ENCODE data around the gene ADARB2. TPM values are rescaled to one million over a fixed set of nuclear protein-coding genes. Genes with fewer than 3 reads are reported as not detected.

ADARB2 gene
- polyA plus RNA-seq, 1 of the 3 experiments (the other 2 are of a cell fraction), result not detected

DNA sequence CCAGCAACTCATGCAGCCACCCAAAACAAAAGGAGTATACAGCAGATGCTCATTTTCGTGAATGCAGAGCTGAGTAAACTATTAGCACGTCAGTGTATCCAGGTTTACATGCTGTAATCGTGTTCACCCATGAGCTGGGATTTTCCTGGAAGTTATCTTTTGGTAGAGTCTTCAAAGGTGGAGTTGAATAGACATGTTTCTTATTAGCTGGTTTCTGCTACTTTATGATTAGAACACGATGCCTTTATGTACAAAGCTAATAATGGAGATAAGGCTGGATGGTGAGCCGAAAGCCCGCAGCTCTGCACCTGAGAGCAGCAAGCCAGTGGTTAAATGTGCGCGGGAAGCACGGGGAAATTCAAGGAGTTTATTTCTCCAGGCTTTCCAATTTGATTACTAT lies 123.8 kb downstream of the ADARB2 start:
- H3K27me3 ChIP-seq (ENCODE audit: insufficient read depth), result no peaks in the 10 kb centered on the region
- WGBS (ENCODE audit: low lambda C conversion rate), result 41% methylated on average over 9 of the region's 9 CpGs
- H3K9ac ChIP-seq, result no peak overlapping the region
- no peaks in the 10 kb centered on the region for H4K20me1 ChIP-seq (ENCODE audit: insufficient read depth)
- H3K4me1 ChIP-seq (ENCODE audit: control insufficient read depth in 1 of 2, insufficient read depth in 2 of 2, low read depth in 1 of 2, low read length in 1 of 2), result peaks cover 0 to 5% of the 10 kb centered on the region in 2 experiments; a peak in 2 of 4 replicates
- no peaks in the 10 kb centered on the region for H3F3A ChIP-seq (replicated peaks; ENCODE audit: insufficient read depth)
- peaks cover 5% of the 10 kb centered on the region; the same call in 1 of the 2 replicates for H3K9me3 ChIP-seq
- no peak overlapping the region for H3K27ac ChIP-seq (ENCODE audit: low read depth in 2 of 2, low read length in 1 of 2)
- ChIA-PET POLR2A (no interaction called here), CTCF (interaction anchor here (1.1 kb wide), 2 partner anchors 10 to 15 kb away, joined by 3 read pairs; no protein-coding TSS in a partner anchor)
- no peak overlapping the region for H3K4me3 ChIP-seq (ENCODE audit: low read depth in 2 of 2, low read length in 1 of 2)
- H3K36me3 ChIP-seq (replicated peaks in 1 of 2; ENCODE audit: control insufficient read depth in 1 of 2, insufficient read depth in 2 of 2, low read length in 1 of 2), result no peaks in the 10 kb centered on the region
- no peak for DNase-seq
- no peak overlapping the region for H2AFZ ChIP-seq (ENCODE audit: low read depth)
- no peaks in the 10 kb centered on the region for H3K79me2 ChIP-seq (ENCODE audit: insufficient read depth)
- no peaks in the 10 kb centered on the region for H3K9me2 ChIP-seq
- H3K4me2 ChIP-seq, result no peak overlapping the region
- TF ChIP-seq NFIC (IDR thresholded peaks at IDR 0.05; ENCODE audit: borderline replicate concordance) (no peak), FOXJ3 (CRISPR knock-in tag; IDR thresholded peaks at IDR 0.05) (no peak), TAF1 (IDR thresholded peaks at IDR 0.05; ENCODE audit: borderline replicate concordance, low read depth, low read length) (no peak)
- TF ChIP-seq, protein P1, sequence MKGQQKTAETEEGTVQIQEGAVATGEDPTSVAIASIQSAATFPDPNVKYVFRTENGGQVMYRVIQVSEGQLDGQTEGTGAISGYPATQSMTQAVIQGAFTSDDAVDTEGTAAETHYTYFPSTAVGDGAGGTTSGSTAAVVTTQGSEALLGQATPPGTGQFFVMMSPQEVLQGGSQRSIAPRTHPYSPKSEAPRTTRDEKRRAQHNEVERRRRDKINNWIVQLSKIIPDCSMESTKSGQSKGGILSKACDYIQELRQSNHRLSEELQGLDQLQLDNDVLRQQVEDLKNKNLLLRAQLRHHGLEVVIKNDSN (IDR thresholded peaks at IDR 0.05; ENCODE audit: borderline replicate concordance, low read depth), result no peak

DNA sequence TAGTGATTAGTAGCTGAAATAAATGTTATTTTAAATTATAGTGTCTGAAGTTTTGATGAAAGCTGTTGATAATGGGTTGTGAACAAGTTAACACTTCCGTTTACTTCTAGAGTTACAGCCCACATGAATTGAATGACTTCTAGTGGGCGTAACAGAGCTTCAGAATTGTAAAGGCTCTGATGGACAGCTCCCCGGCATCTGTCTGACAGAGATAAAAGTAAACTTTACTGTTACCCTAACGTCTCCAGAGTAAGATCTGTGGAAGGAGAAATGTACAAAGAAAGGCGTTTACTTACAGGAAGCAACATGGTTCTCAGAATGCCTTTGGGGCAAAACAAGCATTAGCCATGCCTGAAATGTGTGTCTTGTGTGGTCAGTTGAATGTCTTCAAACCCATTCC lies 124.4 kb downstream of the ADARB2 start:
- H3K27ac ChIP-seq (ENCODE audit: low read depth in 2 of 2, low read length in 1 of 2), result no peak overlapping the region
- H3K4me2 ChIP-seq, result no peak overlapping the region
- no peak for DNase-seq
- WGBS (ENCODE audit: low lambda C conversion rate), result 30% methylated on average over 5 of the region's 5 CpGs
- no peak overlapping the region for H3K9ac ChIP-seq
- no peaks in the 10 kb centered on the region for H3K79me2 ChIP-seq (ENCODE audit: insufficient read depth)
- ChIA-PET CTCF (interaction anchor here (1.1 kb wide), 2 partner anchors 9 to 16 kb away, joined by 3 read pairs; no protein-coding TSS in a partner anchor), POLR2A (no interaction called here)
- no peaks in the 10 kb centered on the region for H3K27me3 ChIP-seq (ENCODE audit: insufficient read depth)
- no peak overlapping the region for H2AFZ ChIP-seq (ENCODE audit: low read depth)
- peaks cover 0 to 5% of the 10 kb centered on the region in 2 experiments; a peak in 2 of 4 replicates for H3K4me1 ChIP-seq (ENCODE audit: control insufficient read depth in 1 of 2, insufficient read depth in 2 of 2, low read depth in 1 of 2, low read length in 1 of 2)
- no peaks in the 10 kb centered on the region for H3K36me3 ChIP-seq (replicated peaks in 1 of 2; ENCODE audit: control insufficient read depth in 1 of 2, insufficient read depth in 2 of 2, low read length in 1 of 2)
- H3F3A ChIP-seq (replicated peaks; ENCODE audit: insufficient read depth), result no peaks in the 10 kb centered on the region
- H3K9me2 ChIP-seq, result no peaks in the 10 kb centered on the region
- no peak overlapping the region for H3K4me3 ChIP-seq (ENCODE audit: low read depth in 2 of 2, low read length in 1 of 2)
- H4K20me1 ChIP-seq (ENCODE audit: insufficient read depth), result no peaks in the 10 kb centered on the region
- H3K9me3 ChIP-seq, result no peaks in the 10 kb centered on the region
- TF ChIP-seq RFX5 (IDR thresholded peaks at IDR 0.05; ENCODE audit: low read length) (no peak), FOSL2 (IDR thresholded peaks at IDR 0.05; ENCODE audit: borderline replicate concordance, low read depth) (no peak), IRF3 (IDR thresholded peaks at IDR 0.05; ENCODE audit: low read depth, low read length) (no peak)
- TF ChIP-seq, protein P2, sequence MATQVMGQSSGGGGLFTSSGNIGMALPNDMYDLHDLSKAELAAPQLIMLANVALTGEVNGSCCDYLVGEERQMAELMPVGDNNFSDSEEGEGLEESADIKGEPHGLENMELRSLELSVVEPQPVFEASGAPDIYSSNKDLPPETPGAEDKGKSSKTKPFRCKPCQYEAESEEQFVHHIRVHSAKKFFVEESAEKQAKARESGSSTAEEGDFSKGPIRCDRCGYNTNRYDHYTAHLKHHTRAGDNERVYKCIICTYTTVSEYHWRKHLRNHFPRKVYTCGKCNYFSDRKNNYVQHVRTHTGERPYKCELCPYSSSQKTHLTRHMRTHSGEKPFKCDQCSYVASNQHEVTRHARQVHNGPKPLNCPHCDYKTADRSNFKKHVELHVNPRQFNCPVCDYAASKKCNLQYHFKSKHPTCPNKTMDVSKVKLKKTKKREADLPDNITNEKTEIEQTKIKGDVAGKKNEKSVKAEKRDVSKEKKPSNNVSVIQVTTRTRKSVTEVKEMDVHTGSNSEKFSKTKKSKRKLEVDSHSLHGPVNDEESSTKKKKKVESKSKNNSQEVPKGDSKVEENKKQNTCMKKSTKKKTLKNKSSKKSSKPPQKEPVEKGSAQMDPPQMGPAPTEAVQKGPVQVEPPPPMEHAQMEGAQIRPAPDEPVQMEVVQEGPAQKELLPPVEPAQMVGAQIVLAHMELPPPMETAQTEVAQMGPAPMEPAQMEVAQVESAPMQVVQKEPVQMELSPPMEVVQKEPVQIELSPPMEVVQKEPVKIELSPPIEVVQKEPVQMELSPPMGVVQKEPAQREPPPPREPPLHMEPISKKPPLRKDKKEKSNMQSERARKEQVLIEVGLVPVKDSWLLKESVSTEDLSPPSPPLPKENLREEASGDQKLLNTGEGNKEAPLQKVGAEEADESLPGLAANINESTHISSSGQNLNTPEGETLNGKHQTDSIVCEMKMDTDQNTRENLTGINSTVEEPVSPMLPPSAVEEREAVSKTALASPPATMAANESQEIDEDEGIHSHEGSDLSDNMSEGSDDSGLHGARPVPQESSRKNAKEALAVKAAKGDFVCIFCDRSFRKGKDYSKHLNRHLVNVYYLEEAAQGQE (IDR thresholded peaks at IDR 0.05; ENCODE audit: low read depth, low read length), result no peak
